HCT116 (cell line): ENCODE data around the gene MXI1. TPM values are rescaled to one million over a fixed set of nuclear protein-coding genes. Genes with fewer than 3 reads are reported as not detected.

ENCODE experiments used
- total RNA-seq: library from RNA; stranded (reverse); gene quantifications from one replicate; pipeline ENCODE4 v1.2.1, GENCODE V29; 2021; ENCODE audit not compliant: unreplicated experiment

Gene MXI1
- total RNA-seq, 1 experiment from 2014 or later, result 57.0 TPM

Other genes starting within 250 kb of the MXI1 start
- gene ADD3, start 199.6 kb upstream of the MXI1 start, total RNA-seq, result 41.1 TPM
- 61.7 TPM for gene SMNDC1, start 97.3 kb downstream of the MXI1 start, total RNA-seq